HG03457 (cell line): ENCODE results near the gene EFCAB14.
"Not testable (repeated sequence)": the region's sequence is repeated elsewhere in the genome, so short reads cannot be mapped to it uniquely, and the experiment has no call there.

Experiments used
- ATAC-seq: cut with Tn5 transposase; IDR thresholded peaks from one replicate; pipeline ENCODE4 v1.9.1; 2021; ENCODE audit warnings: moderate number of reproducible peaks; ENCODE audit not compliant: unreplicated experiment

The EFCAB14 gene

DNA sequence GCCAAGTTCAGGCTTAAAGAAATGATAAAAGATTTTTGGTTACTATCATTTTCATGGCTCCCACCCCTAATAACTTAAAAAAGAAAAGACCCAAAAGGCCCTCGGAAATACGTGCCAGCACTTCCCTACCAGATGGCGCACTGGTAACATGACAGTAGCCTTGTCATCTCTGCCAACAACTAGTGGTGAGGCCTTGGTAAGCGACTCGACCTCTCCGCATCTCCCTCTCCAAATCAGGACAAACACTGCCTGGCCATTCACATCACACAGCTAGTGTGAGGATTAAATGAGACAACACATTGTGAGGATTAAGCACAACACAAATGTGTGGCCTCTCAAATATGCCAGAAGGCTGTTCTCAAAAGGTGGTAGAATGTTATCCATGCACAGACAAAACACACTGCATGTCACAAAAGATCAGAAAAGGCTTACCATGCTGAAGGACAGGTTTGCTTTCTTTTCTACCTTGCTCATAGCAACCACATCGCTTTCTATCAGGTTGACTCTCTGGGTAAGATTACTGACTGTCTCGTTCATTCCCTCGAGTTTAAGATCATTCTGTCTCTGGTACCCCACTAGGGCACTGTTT lies 30.9 kb downstream of the EFCAB14 start:
- ATAC-seq: no peak

DNA sequence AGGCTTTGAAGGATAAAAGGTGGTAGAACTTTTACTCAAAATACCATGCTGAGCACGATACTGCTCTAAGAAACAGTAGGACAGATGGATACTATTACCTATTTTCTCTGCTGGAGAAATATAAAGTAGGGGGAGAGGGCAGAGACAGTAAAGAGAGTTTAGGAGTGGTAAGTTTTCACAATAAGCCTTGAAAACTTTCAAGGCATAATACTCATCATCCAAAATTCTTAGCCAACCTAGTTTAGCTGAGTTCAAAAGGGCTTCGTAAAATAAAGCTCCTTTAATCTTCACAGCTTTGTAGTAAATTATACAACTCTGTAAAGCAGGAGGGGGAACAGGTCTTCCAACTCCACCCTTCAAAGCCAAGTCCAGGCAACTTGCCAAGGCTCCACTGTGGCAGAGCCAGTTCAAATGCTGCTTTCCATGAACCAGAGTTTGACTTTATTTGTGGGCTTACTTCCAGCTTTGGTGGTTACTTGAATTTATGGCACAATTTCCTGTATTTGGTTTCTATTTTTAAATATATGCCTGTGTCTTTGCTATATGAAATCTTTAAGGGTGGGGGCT lies 31.7 kb downstream of the EFCAB14 start:
- no peak for ATAC-seq

DNA sequence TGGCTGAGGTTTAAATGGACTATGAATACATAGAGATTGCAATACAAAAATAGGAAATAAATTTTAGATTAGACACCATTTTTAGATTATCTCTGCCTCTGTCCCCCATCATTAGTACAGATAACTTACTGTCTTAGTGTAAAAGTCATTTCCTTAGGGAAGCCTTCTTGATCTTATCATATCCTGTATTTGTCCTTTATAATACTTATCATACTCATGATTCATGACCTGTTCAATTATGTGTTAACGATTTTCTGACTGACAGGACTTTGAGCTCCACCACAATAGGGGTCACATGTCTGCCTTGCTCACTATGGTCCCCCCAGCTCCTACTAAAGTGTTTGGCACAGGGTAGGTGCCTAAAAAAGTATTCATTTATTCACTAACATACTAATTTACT lies 32.7 kb downstream of the EFCAB14 start:
- ATAC-seq: no peak

DNA sequence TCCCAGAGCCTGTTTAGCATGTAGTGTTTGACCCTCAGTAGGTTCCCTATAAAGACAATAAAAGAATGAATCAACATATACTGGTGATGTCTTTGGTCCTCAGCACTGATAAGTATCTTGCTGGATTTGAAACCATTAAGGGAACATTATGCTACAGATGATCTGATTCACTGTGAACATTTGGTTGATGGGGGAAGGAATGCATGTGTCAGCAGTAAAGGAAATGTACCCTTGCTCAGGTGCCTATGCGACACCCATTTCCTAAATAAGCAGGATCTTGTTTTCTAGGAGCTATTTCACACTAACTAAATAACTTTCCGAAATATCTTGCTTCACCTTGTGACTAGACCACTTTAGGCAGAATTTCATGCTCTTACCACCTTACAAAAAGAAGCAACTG lies 34.2 kb downstream of the EFCAB14 start:
- no peak for ATAC-seq

DNA sequence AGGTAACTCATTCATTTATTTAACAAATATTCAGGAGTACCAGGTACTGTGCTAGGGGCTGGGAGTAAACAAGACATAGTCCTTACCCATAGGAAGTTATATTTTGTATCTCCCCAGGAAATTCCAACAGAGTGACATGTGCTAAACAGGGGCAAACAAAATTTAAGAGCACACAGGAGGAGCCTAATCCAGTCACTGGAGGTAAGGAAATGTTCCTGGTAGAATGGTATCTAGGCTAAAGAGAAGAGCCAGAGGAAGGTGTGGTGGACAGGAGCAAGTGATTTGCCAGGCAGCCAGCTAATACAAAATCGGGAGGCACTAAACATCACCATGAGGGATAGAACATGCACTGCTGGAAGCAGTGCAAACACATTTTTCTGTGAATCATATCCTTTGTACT lies 36.9 kb downstream of the EFCAB14 start:
- no peak for ATAC-seq

DNA sequence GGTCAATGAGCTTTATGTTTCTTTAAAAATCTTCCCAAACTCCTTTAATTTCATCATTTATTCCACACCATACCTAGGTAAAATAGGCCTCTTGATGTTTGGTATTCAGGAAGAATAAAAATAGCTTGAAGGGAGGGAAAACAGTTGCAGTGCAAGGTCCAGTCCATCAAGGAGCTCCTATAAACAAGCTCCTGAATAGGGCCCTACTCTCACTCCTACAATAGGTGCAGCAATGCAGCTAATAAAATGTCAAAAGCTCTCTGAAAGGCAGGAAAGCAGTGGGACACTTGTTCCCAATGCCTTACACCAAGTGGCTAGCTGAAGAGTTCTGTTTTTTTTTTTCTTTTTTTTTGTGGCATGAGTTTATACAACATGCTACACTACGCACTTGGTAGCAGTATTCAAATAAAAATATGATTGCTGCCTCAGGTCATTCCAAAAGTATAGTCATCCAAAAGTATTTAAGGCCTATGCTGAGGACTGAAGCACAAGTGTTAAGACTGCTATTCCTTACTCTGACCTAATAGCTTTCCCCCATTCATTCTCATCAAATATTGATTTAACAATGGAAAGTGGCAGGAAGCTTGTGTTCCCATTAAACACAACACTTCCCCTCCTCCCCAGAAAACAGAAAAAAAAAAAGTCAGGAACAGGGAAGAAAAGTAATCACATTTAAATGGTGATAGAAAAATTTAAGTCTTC lies 37.4 kb downstream of the EFCAB14 start:
- no peak for ATAC-seq

DNA sequence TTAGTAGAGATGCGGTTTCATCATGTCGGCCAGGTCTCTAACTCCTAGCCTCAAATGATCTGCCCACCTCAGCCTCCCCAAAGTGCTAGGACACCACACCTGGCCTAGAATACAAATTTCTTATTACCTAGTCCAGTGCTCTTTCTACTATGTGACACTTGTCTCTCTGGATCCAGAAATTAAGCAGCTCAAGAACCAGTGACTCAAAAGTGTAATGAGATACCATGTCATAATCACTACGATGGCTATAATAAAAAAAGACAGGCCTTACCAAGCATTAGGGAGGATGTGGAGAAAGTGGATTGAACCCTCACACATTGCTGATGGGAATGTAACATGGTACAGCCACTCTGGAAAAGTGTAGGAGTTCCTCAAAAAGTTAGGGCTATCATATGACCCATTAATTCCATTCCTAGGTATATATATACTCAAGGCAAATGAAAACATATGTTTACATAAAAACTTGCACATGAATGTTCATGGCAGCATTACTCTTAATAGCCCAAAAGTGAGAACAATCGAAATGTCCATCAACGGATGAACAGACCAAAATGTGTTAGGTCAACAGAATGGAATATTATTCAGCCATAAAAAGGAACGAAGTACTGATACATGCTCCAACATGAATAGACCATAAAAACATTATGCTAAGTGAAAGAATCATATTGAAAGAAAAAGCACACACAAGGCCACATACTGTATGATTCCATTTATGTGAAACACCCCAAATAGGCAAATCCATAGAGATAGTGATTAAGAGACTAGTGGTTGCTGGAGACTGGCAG lies 38.9 kb downstream of the EFCAB14 start:
- no peak for ATAC-seq

DNA sequence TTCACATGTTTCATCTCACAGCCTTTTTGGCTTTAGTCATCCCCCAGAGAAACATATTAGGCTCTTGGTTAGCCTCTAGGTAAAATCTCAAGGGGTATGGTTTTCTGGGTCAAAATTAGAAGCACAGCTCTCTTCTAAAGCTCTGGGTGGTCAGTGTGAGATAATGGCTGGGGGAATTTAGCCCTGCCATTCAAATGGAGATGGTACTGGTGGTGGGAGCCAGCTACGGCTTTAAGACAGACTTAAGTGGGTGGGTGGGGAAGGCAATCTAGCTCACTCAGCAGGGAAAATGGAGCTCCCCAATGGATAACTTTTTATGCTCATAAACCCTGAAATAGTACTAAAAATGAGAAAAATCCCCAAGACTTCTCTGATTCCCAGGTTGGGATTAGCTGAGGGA lies 41.6 kb downstream of the EFCAB14 start:
- no peak for ATAC-seq

DNA sequence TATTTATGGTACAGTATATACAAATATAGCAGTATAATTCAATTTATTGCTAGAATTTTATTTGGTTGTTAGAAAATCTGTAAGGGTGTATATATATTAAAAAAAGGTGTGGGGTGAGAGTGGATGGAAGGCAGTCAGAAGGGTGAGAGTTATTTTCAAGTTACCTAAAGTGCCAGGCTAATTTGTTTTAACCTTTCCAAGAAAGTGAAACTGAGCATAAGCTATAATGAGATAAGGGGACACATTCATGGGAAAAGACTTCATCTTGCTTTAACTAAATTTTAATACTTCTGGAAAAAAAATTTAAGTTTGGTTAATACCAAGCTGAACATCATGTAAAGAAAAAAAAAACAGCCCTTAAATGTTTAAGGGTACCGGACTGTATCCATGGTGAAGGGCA lies 42.4 kb downstream of the EFCAB14 start:
- ATAC-seq: no peak

DNA sequence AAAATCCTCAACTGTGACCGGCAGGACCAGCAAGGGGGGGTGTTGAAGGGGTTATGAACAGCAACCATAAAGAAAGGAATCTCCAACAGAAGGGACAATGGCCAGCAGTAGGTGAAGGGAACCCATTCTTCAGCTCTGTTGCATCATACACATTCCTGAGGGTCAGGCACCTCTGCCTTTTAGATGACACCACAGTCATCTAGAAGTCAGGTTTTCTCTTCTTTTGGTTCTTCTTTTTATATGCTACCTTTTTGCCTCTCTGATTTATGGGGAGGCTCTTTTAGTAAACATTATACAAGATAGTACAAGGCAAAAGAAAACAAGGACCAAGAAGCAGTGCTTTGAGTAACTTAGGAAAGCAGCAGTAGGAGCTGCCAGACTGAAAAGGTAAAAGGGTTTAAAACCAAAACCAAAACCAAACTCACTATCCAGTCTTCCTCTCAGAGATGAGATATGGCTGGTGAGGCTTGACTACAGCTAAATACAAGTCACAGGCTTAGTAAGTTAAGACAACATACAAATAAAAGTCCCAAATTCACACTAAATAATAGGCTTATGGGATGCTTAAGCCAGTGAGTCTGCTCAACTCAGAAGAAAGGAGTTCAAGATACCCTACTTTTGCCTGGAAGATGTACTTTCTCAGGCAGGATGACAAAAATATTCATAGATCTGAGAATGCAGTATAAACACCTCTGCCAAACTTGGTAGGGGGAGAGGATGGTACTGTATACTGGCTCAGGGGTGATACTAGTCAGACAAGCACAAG lies 43.2 kb downstream of the EFCAB14 start:
- ATAC-seq: no peak

DNA sequence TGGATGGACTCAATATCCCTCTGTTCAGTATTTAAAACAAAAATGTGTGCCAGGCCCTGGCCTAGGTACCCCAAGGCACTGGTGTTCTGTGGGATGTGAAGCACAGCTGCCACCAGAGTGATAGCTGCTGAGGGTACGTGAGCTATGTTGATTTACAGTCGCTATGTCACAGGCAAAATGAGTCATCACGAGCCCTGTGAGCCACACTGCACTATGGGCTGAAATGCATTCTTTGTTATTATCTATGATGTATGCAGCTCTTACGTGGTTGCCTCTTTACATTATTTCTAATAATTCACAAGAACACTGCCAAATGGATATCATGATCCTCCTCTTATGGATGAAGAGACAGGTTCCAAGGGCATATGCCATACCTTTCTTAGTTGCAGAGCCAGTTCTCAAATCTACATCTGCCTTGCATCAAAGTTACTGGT lies 45.1 kb downstream of the EFCAB14 start:
- no peak for ATAC-seq

DNA sequence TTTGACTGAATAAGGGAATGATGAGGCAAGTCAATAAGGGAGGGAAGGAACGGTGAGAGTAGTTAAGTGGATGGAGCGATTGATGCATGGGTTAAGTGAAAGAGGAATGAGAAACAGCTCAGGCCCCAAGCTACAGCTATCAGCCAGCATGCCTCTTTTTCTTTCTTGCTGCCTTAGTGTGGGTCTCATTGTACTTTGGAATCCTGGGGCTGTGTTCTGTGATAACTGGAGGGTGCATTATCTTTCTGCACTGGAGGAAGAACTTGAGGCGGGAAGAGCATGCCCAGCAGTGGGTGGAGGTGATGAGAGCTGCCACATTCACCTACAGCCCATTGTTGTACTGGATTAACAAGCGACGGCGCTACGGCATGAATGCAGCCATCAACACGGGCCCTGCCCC lies 46.2 kb downstream of the EFCAB14 start:
- ATAC-seq: no peak

DNA sequence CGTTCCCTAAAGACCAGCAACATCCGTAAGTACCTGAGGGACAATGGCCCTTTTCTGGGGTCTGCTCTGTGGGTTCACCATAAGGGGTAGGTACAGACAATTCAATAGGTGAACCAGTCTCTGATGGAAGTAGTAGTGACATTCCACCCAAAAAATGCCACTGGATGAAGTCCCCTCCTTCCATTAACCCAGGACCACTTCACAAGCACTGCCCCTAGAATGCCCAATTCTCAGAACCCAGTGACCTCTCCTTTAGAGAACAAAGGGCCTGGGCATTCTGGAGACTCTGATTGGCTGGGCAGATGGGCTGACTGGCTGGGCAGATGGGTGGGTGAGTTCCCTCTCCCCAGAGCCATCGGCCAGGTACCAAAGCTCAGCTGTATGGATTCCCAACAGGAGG lies 47.4 kb downstream of the EFCAB14 start, which contains the start of gene TEX38:
Gene TEX38 (plus strand): TSS at position 301 of the 400 bp plus-strand sequence. CDS start 81 bp downstream, at position 382.
- no peak for ATAC-seq

DNA sequence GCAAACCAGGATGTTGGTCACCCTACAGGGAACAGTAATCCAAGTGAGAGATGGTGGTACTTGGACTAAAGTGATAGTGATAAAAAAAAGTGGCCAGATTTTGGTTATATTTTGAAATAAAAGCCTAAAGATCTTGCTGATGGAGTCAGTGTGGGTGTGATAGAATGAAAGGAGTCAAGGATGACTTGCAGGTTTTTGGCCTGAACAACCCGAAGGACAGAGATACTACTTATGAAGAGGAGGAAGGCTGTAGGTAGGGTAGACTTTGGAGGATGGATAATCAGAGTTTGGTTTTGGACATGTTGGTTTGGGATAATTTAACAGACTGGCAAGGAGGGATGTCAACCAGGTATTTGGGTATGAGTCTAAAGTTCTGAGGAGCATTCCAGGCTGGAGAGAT lies 48.8 kb downstream of the EFCAB14 start:
- ATAC-seq: no peak

DNA sequence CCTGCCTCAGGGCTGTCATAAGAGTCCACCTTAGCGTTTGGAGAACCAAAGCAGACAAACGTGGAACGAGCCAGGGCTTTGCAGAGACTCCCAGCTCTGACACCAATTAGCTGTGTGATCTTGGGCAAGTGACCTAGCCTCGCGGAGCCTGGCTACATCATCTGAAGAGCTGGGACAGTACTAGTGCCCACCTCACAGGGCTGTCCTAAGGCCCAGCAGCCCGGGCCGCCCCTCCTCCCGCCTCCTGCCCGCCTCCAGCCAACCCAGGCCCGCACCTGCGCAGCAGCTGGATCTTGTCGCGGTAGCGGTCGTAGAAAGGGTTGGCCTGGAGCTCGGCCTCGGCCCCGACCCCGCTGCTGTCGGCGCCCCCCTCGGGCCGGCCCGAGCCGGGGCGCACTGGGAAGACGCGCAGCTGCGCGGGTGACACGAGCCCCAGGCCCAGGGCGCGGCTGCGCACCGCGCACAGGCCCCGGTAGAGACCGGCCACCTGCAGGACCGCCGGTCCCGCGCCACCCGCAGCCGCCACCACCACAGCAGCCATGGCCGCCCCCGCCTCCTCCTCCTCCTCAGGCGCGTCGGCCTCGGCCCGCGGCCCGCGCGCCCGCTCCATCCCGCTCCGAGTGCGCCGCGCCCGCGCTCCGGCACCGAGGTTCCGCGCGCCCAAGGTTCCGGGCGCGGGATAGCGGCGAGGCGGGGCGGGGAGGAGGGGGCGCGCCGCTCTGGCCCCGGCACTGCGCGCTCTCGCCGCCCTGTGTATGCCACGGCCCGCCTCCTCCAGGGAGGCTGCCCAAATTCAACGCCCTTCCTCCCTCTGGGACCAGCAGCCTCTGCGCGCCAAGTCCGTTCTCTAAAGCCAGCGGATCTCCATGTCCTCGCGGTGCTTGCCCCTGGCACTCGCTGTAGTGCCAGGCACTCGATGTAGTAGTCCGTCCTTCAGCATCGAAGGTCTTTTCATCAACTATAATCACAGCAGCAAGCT lies 50.8 kb downstream of the EFCAB14 start, which contains the start of gene ATPAF1:
Gene ATPAF1 (minus strand): TSS at position 583 of the 979 bp plus-strand sequence. CDS start 42 bp downstream, at position 541.
- peak; percentile 58 for ATAC-seq

DNA sequence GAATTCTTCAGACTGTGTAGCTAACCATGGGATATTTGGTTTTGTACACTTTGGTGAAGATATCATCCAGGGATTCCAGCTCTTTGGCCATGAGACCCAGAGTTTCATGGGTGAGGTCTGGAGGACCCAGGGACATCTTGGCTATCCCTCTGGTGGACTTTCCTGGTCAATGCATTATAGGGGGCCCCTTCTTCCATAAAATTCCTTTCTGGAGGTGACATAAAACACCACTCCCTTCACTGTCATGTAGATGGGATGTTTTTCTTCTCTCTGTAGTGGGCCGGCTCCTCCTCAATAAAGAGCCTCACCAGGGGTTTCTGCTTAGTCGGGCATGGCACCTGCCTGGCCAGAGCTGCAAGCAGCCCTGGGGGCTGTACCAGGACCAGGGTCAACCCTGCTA lies 52.9 kb downstream of the EFCAB14 start:
- ATAC-seq: no peak

DNA sequence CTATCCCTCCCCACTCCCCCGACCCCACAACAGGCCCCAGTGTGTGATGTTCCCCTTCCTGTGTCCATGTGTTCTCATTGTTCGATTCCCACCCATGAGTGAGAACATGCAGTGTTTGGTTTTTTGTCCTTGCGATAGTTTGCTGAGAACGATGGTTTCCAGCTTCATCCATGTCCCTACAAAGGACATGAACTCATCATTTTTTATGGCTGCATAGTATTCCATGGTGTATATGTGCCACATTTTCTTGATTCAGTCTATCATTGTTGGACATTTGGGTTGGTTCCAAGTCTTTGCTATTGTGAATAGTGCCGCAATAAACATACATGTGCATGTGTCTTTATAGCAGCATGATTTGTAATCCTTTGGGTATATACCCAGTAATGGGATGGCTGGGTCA lies 56.0 kb downstream of the EFCAB14 start:
- not testable (repeated sequence) for ATAC-seq

DNA sequence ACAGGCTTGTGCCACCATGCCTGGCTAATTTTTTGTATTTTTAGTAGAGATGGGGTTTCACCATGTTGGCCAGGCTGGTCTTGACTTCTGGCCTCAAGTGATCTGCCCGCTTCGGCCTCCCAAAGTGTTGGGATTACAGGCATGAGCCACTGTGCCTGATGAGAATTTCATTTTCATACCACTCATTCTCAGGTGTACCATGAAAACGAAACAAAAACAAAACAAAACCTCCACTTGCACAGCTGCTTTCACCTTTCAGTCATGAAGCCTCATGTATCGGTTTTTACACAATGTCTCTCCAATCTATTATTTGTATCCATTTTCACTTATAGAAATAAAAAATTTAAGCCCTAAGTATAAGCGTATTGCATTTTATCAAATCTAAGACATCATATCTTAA lies 58.8 kb downstream of the EFCAB14 start:
- peak; percentile 54 for ATAC-seq

DNA sequence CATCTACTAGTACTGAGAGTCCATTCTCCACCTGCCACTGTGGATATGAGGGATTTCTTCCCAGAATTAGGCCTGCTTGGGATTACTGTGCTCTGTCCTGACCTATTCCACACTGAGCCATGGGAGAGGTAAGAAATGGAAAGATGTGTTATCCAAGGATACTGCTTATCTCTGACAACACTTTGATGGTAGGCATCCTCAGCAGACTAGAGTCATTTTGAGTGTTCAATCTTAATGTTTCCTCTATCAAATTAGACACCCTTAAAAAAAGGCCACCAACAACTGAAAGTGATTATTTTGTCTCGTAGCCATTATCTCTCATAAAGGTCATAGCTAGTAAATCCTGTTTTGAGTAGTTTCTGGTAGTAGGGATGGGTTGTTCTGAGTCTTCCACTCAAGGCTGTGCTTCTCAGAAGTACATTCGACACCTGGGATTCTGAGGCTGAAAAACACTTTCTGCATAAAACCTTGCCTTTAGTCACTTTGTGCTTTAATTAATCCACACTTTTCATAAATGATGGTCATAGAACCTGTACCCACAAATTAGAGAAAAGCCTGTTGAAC lies 59.5 kb downstream of the EFCAB14 start:
- ATAC-seq: no peak
